Kidney (tissue), 14 donors: ENCODE results near the gene SYT9. TPM values are rescaled to one million over a fixed set of nuclear protein-coding genes. Genes with fewer than 3 reads are reported as not detected.

ENCODE experiments used
- DNase-seq, 5 donors: peaks; one replicate each; pipeline ENCODE4 v3.0.0-alpha.2; 2013 to 2020
- FAIRE-seq: peaks from 2 replicates; lab custom pipeline; 2012; peaks lifted over from hg19 to GRCh38; lab: Jason Lieb, UNC
- H3K27ac ChIP-seq, 2 donors: one replicate each; pipeline ENCODE4 v1.7.0; 2013; ENCODE audit warnings: low read depth in 2 of 2, low read length in 2 of 2, inconsistent platforms in 1 of 2
- H3K27me3 ChIP-seq: one replicate; pipeline ENCODE4 v1.7.1; 2013; ENCODE audit warnings: low read length, inconsistent platforms; ENCODE audit not compliant: control insufficient read depth, insufficient read depth
- H3K36me3 ChIP-seq, 3 donors: one replicate each; pipeline versions ENCODE4 v1.7.0 to v1.7.1; 2013; ENCODE audit warnings: low read length in 3 of 3, control low read depth in 1 of 3, inconsistent platforms in 1 of 3; ENCODE audit not compliant: insufficient read depth in 3 of 3, control insufficient read depth in 2 of 3
- H3K4me1 ChIP-seq, 3 donors: one replicate each; pipeline versions ENCODE4 v1.7.0 to v1.7.1; 2013; ENCODE audit warnings: low read length in 3 of 3, inconsistent platforms in 1 of 3, low read depth in 1 of 3; ENCODE audit not compliant: control insufficient read depth in 2 of 3, insufficient read depth in 2 of 3
- H3K4me3 ChIP-seq, 3 donors: one replicate each; pipeline versions ENCODE4 v1.7.0 to v1.8.1; 2013; ENCODE audit warnings: low read length in 3 of 3, control low read depth in 1 of 3, inconsistent platforms in 1 of 3
- H3K9ac ChIP-seq, 3 donors: one replicate each; pipeline versions ENCODE4 v1.7.0 to v1.7.1; 2013; ENCODE audit warnings: low read length in 3 of 3, control low read depth in 1 of 3, inconsistent platforms in 1 of 3
- H3K9me3 ChIP-seq, 3 donors: one replicate each; pipeline versions ENCODE4 v1.7.0 to v1.7.1; 2013; ENCODE audit warnings: low read length in 3 of 3, control low read depth in 1 of 3, inconsistent platforms in 1 of 3; ENCODE audit not compliant: control insufficient read depth in 2 of 3, insufficient read depth in 1 of 3
- intact Hi-C: fragments of 100-400 bp; cut with DNase I; formaldehyde crosslinking; loops from one replicate; pipeline ENCODE4 v1.11.1; 2022
- polyA plus RNA-seq: library from polyadenylated mRNA; stranded (reverse); fragments of 350-450 nt; fragmentation: Illumina TruSeq; extraction: RNeasy Lipid Tissue Mini Kit (QIAGEN cat#74804); gene quantifications from one replicate; pipeline ENCODE4 v1.2.3, GENCODE V29; 2014; ENCODE audit warnings: low read depth, low replicate concordance; ENCODE audit not compliant: insufficient read depth
- total RNA-seq: library from RNA; stranded (reverse); fragmentation: NEBNext Ultra II Directional; extraction: Animal tissue kit (Norgen Biotek cat#: 25700); gene quantifications from one replicate; pipeline ENCODE4 v1.2.1, GENCODE V29; 2021
- TF ChIP-seq, protein P1 (sequence below): IDR thresholded peaks from 3 replicates; pipeline ENCODE4 v1.5.1; 2012; ENCODE audit warnings: mild to moderate bottlenecking, moderate library complexity, borderline replicate concordance; ENCODE audit not compliant: insufficient read depth; ENCODE audit errors: extremely low read depth
- donor health status: control.
- donor health status: control.
- donor health status: control.
- donor health status: control.
- donor health status: control.
- donor health status: DM: yes; HTN: yes; CAD: no.
- donor health status: Normal renal cell carcinoma (clear cell type).

The SYT9 gene
- total and polyA plus RNA-seq, 2 donors from 2014 or later = 1.5 to 2.7 TPM

DNA sequence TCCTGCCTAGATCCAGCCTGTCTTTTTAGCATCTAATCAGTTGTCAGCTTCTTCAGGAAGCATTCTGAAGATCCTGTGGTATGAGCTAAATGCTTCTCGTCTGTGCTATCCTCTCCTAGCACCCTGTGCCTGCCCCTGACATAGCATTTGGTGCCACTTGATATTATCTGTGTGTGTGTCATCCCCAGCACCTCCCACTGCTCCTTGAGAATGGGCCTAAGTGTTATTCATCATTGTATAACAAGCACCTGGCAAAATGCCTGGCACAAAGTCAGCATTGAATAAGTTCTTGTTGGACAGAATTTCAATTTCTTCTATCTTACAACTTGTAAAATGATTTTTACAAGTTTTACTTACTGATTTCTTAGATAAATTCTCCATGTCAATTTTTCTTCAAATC, 205.5 kb downstream of the SYT9 start:
- TF ChIP-seq, protein P1, sequence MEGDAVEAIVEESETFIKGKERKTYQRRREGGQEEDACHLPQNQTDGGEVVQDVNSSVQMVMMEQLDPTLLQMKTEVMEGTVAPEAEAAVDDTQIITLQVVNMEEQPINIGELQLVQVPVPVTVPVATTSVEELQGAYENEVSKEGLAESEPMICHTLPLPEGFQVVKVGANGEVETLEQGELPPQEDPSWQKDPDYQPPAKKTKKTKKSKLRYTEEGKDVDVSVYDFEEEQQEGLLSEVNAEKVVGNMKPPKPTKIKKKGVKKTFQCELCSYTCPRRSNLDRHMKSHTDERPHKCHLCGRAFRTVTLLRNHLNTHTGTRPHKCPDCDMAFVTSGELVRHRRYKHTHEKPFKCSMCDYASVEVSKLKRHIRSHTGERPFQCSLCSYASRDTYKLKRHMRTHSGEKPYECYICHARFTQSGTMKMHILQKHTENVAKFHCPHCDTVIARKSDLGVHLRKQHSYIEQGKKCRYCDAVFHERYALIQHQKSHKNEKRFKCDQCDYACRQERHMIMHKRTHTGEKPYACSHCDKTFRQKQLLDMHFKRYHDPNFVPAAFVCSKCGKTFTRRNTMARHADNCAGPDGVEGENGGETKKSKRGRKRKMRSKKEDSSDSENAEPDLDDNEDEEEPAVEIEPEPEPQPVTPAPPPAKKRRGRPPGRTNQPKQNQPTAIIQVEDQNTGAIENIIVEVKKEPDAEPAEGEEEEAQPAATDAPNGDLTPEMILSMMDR = no peak
- DNase-seq (no peak), FAIRE-seq (no peak)
- intact Hi-C loops = no loop called here
- no peaks in the 10 kb centered on the region for H3K36me3 ChIP-seq
- H3K9me3 ChIP-seq = no peaks in the 10 kb centered on the region
- no peak overlapping the region for H3K9ac ChIP-seq
- H3K4me3 ChIP-seq = no peak overlapping the region
- no peaks in the 10 kb centered on the region for H3K27me3 ChIP-seq
- no peak overlapping the region for H3K27ac ChIP-seq
- H3K4me1 ChIP-seq = no peaks in the 10 kb centered on the region

DNA sequence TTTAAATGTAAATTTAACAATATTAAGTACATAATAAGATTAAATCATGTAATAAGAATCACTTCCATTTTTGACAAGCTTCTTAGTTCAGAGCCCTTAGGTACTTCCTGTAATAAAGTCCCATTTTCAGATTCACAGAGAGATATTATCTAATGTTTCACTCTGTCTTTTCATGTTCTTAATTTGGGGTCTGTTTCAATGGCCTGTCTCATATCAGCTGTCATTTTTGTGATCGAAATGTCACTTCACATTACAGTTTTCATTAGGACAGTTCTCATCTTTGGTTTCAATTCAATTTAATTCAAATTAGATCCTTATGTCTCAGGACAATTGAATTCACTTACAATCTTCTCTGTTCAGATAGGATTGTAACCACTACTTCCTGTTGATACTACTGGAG, 211.0 kb downstream of the SYT9 start:
- intact Hi-C loops = no loop called here
- H3K4me3 ChIP-seq = no peak overlapping the region
- no peak for DNase-seq
- no peaks in the 10 kb centered on the region for H3K36me3 ChIP-seq
- no peak overlapping the region for H3K27ac ChIP-seq
- H3K9me3 ChIP-seq = no peaks in the 10 kb centered on the region
- TF ChIP-seq, protein P1 = no peak
- no peaks in the 10 kb centered on the region for H3K4me1 ChIP-seq
- FAIRE-seq = no peak
- no peaks in the 10 kb centered on the region for H3K27me3 ChIP-seq
- H3K9ac ChIP-seq = no peak overlapping the region

DNA sequence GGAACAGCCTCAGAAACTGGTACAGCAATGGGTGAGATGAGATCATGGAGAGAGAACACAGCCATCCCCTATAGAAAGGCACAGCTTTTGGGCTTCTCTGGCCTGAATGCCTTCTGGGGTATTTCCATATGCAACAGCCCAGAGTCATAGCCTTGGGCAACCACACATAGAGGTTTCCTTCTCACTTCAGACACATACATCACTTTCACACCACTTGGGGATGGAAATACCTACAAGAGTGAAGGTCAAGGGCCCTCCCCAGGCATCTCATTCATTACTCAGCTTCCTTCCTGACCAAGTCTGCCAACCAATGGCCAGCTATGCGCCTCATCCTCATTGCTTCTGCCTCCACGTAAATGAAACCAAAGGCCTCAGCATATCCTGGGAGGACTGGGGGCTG, 215.9 kb downstream of the SYT9 start:
- TF ChIP-seq, protein P1 = no peak
- H3K27ac ChIP-seq = no peak overlapping the region
- FAIRE-seq (no peak), DNase-seq (no peak)
- no peaks in the 10 kb centered on the region for H3K9me3 ChIP-seq
- H3K4me1 ChIP-seq = no peaks in the 10 kb centered on the region
- intact Hi-C loops = no loop called here
- H3K36me3 ChIP-seq = no peaks in the 10 kb centered on the region
- no peak overlapping the region for H3K9ac ChIP-seq
- H3K27me3 ChIP-seq = no peaks in the 10 kb centered on the region
- no peak overlapping the region for H3K4me3 ChIP-seq

DNA sequence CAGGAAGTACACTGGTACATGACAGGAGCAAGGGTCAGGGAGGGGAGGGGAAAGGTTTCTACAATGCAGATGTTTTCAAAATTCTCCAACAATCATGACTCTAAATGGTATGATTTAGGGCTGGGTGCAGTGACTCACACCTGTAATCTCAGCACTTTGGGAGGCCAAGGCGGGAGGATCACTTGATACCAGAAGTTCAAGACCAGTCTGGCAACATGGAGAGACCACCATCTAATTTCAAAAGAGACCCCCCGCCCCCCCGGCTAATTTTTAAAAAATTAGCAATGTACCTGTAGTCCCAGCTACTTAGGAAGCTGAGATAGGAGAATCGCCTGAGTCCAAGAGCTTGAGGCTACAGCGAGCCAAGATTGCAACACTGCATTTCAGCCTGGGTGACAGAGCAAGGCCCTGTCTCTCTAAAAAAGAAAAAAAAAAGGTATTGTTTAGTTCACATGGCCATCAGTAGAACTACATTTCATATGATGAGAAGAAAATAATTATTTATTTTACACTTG, 217.7 kb downstream of the SYT9 start:
- H3K4me3 ChIP-seq = no peak overlapping the region
- H3K9ac ChIP-seq = no peak overlapping the region
- no peaks in the 10 kb centered on the region for H3K36me3 ChIP-seq
- DNase-seq (no peak), FAIRE-seq (no peak)
- intact Hi-C loops = no loop called here
- TF ChIP-seq, protein P1 = no peak
- H3K9me3 ChIP-seq = no peaks in the 10 kb centered on the region
- no peaks in the 10 kb centered on the region for H3K4me1 ChIP-seq
- H3K27me3 ChIP-seq = no peaks in the 10 kb centered on the region
- no peak overlapping the region for H3K27ac ChIP-seq
